22Rv1 (cell line): ENCODE measurements around the gene STARD6.

ENCODE experiments used
- CTCF ChIP-seq: fragments of 450-650 bp; IDR thresholded peaks from 2 replicates; pipeline ENCODE4 v1.5.1; 2017; ENCODE audit warnings: mild to moderate bottlenecking
- ZFX ChIP-seq: fragments of 450-650 bp; IDR thresholded peaks from 2 replicates; pipeline ENCODE4 v1.6.1; 2017; ENCODE audit warnings: antibody characterized with exemption, borderline replicate concordance

- TF ChIP-seq CTCF (no peak), ZFX (no peak)
Observed at GRCh38 chr18:54405290-54405689, 47.6 kb upstream of the STARD6 start.
